Gastrocnemius medialis (tissue), 4 donors: ENCODE measurements around the gene RHOB. TPM values are rescaled to one million over a fixed set of nuclear protein-coding genes. Genes with fewer than 3 reads are reported as not detected.

Experiments
- ATAC-seq, 2 donors: fragments of 150-250 bp; one replicate each; pipeline ENCODE4 v1.9.1; 2016
- DNase-seq, 2 donors: peaks; one replicate each; pipeline ENCODE4 v3.0.0-alpha.2; 2019
- H3K27ac ChIP-seq, 4 donors: fragments of 200-600 bp; sonication (generic); 1 replicate in 1 of 4; 2 replicates in 3 of 4; pipeline ENCODE4 v1.5.1; 2016 to 2018; ENCODE audit warnings: mild to moderate bottlenecking in 2 of 4, moderate library complexity in 1 of 4
- H3K27me3 ChIP-seq, 3 donors: fragments of 200-600 bp; sonication (generic) in 2 of 3; 1 replicate in 1 of 3; 2 replicates in 2 of 3; pipeline versions ENCODE4 v1.5.1 to v1.6.0; 2016 to 2019; ENCODE audit warnings: mild to moderate bottlenecking in 1 of 3, moderate library complexity in 1 of 3
- H3K36me3 ChIP-seq, 2 donors: fragments of 200-600 bp; sonication (generic) in 1 of 2; one replicate each; pipeline ENCODE4 v1.5.1; 2017 to 2018
- H3K4me1 ChIP-seq, 2 donors: fragments of 200-600 bp; sonication (generic) in 1 of 2; one replicate each; pipeline ENCODE4 v1.5.1; 2016 to 2017; ENCODE audit warnings: mild to moderate bottlenecking in 2 of 2
- H3K4me3 ChIP-seq, 4 donors: fragments of 200-600 bp; sonication (generic) in 3 of 4; 1 replicate in 1 of 4; 2 replicates in 3 of 4; pipeline ENCODE4 v1.5.1; 2016 to 2019; ENCODE audit warnings: mild to moderate bottlenecking in 2 of 4
- H3K9me3 ChIP-seq, 3 donors: fragments of 200-600 bp; sonication (generic) in 2 of 3; 1 replicate in 1 of 3; 2 replicates in 2 of 3; pipeline ENCODE4 v1.5.1; 2016 to 2019
- CTCF ChIP-seq, 5 experiments: fragments of 450-650 bp in 3 of 5; fragments of 200-600 bp in 2 of 5; sonication (generic) in 2 of 5; IDR thresholded peaks in 4 of 5; conservative IDR thresholded peaks in 1 of 5; 1 replicate in 4 of 5; 2 replicates in 1 of 5; pipeline ENCODE4 v1.5.1; 2016 to 2019; ENCODE audit warnings: antibody characterized with exemption in 5 of 5, mild to moderate bottlenecking in 3 of 5, moderate library complexity in 3 of 5
- POLR2A ChIP-seq, 2 donors: fragments of 450-650 bp; IDR thresholded peaks; one replicate each; pipeline ENCODE4 v1.6.1; 2017; ENCODE audit warnings: antibody characterized with exemption in 2 of 2, mild to moderate bottlenecking in 2 of 2, moderate library complexity in 2 of 2
- in situ Hi-C, 4 donors: fragments of 200-750 bp; cut with MboI; loops; one replicate each; pipeline versions ENCODE4 v1.15.0 to v1.8.0; 2017; ENCODE audit warnings: low sequenced_read_pairs in 4 of 4
- intact Hi-C: fragments of 100-400 bp; cut with DNase I; formaldehyde crosslinking; loops from one replicate; pipeline ENCODE4 v1.15.1; 2023; ENCODE audit warnings: low total_unique reads
- total RNA-seq, 4 donors: library from RNA; depleted of rRNA; stranded (reverse); fragments of >200 nt; gene quantifications; one replicate each; pipeline versions ENCODE4 v1.1.0 to v1.2.3, GENCODE V29; 2016

RHOB gene
- total RNA-seq, 4 donors from 2014 or later = 696 to 1,267 (median 1,094) TPM

- Histone ChIP-seq H3K27ac (no peak overlapping the region), H3K36me3 (no peaks in the 10 kb centered on the region), H3K4me1 (peaks cover 14 to 31% of the 10 kb centered on the region in 2 donors), H3K4me3 (no peak overlapping the region), H3K27me3 (no peaks in the 10 kb centered on the region), H3K9me3 (no peaks in the 10 kb centered on the region)
- no peak for DNase-seq
- TF ChIP-seq POLR2A (IDR thresholded peaks at IDR 0.05) = no peak
- no peak for TF ChIP-seq CTCF (IDR thresholded peaks at IDR 0.05 in 4 of 5, conservative IDR thresholded peaks at IDR 0.05 in 1 of 5)
- intact Hi-C loops (no loop called here), in situ Hi-C loops (no loop called here)
- ATAC-seq = no peak
These were observed 40.1 kb downstream of the RHOB start for GRCh38 chr2:20487030-20487391.

- H3K4me1 ChIP-seq = peaks cover 14 to 26% of the 10 kb centered on the region in 2 donors
- H3K9me3 ChIP-seq = no peaks in the 10 kb centered on the region
- DNase-seq (no peak), ATAC-seq (no peak)
- no peak overlapping the region for H3K4me3 ChIP-seq
- intact Hi-C loops = no loop called here
- in situ Hi-C loops = no loop called here
- TF ChIP-seq CTCF (IDR thresholded peaks at IDR 0.05 in 4 of 5, conservative IDR thresholded peaks at IDR 0.05 in 1 of 5) = no peak
- TF ChIP-seq POLR2A (IDR thresholded peaks at IDR 0.05) = no peak
- H3K27ac ChIP-seq = no peak overlapping the region
- H3K27me3 ChIP-seq = no peaks in the 10 kb centered on the region
- no peaks in the 10 kb centered on the region for H3K36me3 ChIP-seq
These were observed 40.7 kb downstream of the RHOB start for GRCh38 chr2:20487392-20488174.

- intact Hi-C loops (no loop called here), in situ Hi-C loops (no loop called here)
- Histone ChIP-seq H3K9me3 (no peaks in the 10 kb centered on the region), H3K4me3 (no peak overlapping the region), H3K4me1 (peaks cover 11 to 19% of the 10 kb centered on the region in 2 donors), H3K27ac (peak overlapping the region in 1 of 4 donors; percentile 26), H3K27me3 (no peaks in the 10 kb centered on the region), H3K36me3 (no peaks in the 10 kb centered on the region)
- TF ChIP-seq CTCF (IDR thresholded peaks at IDR 0.05 in 4 of 5, conservative IDR thresholded peaks at IDR 0.05 in 1 of 5) (no peak), POLR2A (IDR thresholded peaks at IDR 0.05) (no peak)
- DNase-seq (no peak), ATAC-seq (no peak)
These were observed 41.3 kb downstream of the RHOB start for GRCh38 chr2:20488201-20488641.

DNA sequence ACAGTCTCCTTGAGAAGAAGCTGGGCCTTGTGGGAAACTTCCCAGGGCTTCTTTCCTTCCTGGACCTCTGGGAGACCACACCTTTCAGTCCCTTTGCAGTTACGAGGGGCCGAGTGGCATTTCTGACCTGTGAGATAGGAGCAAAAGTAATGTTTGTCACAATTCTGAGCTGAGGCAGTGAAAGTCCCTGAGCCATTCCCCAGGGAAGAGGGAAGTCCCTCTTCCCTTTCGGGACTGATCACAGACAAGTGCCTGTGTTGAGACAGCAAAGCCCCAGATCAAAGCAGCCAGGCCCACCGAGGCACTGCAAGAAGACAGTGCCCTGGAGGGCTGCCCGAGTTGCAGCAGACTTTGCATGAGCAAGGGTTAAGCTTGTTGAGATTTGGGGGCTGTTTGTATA is 41.9 kb downstream of the RHOB start:
- H3K4me1 ChIP-seq = peaks cover 6 to 14% of the 10 kb centered on the region in 2 donors
- TF ChIP-seq POLR2A (IDR thresholded peaks at IDR 0.05) (no peak), CTCF (IDR thresholded peaks at IDR 0.05 in 4 of 5, conservative IDR thresholded peaks at IDR 0.05 in 1 of 5) (no peak)
- H3K27me3 ChIP-seq = no peaks in the 10 kb centered on the region
- peak overlapping the region in 1 of 4 donors; percentile 26 for H3K27ac ChIP-seq
- in situ Hi-C loops (no loop called here), intact Hi-C loops (no loop called here)
- H3K9me3 ChIP-seq = no peaks in the 10 kb centered on the region
- DNase-seq (no peak), ATAC-seq (no peak)
- no peaks in the 10 kb centered on the region for H3K36me3 ChIP-seq
- H3K4me3 ChIP-seq = no peak overlapping the region
